H9 (cell line): ENCODE data around the gene LRP5. TPM values are rescaled to one million over a fixed set of nuclear protein-coding genes. Genes with fewer than 3 reads are reported as not detected.

Experiments
- DNase-seq: peaks from one replicate; pipeline ENCODE4 v3.0.0-alpha.2; 2017
- H2AFZ ChIP-seq: one replicate; pipeline ENCODE4 v1.6.1; 2013; ENCODE audit warnings: mild to moderate bottlenecking, low read length, control low read depth, moderate library complexity
- H2AK5ac ChIP-seq: 2 replicates; pipeline ENCODE4 v1.6.1; 2013; ENCODE audit warnings: low read length, control low read depth, mixed read lengths; ENCODE audit not compliant: insufficient read length
- H2BK120ac ChIP-seq: one replicate; pipeline ENCODE4 v1.6.1; 2013; ENCODE audit warnings: low read depth, mild to moderate bottlenecking, low read length, control low read depth, inconsistent platforms; ENCODE audit not compliant: poor library complexity, severe bottlenecking
- H2BK12ac ChIP-seq: 2 replicates; pipeline ENCODE4 v1.6.1; 2013; ENCODE audit warnings: low read length, control low read depth, mixed read lengths, low read depth; ENCODE audit not compliant: insufficient read length
- H2BK15ac ChIP-seq: 2 replicates; pipeline ENCODE4 v1.6.1; 2013; ENCODE audit warnings: low read depth, low read length, control low read depth
- H2BK20ac ChIP-seq: one replicate; pipeline ENCODE4 v1.6.1; 2013; ENCODE audit warnings: low read depth, mild to moderate bottlenecking, low read length, control low read depth, inconsistent platforms; ENCODE audit not compliant: poor library complexity, severe bottlenecking
- H2BK5ac ChIP-seq: 2 replicates; pipeline ENCODE4 v1.6.1; 2013; ENCODE audit warnings: low read length, control low read depth, mixed read lengths; ENCODE audit not compliant: insufficient read length
- H3K14ac ChIP-seq: 2 replicates; pipeline ENCODE4 v1.6.1; 2013; ENCODE audit warnings: low read length, control low read depth; ENCODE audit not compliant: insufficient read depth
- H3K18ac ChIP-seq: 2 replicates; pipeline ENCODE4 v1.6.1; 2013; ENCODE audit warnings: low read depth, mild to moderate bottlenecking, mixed read lengths, low read length, control low read depth; ENCODE audit not compliant: insufficient read length
- H3K23ac ChIP-seq: 2 replicates; pipeline ENCODE4 v1.6.1; 2013; ENCODE audit warnings: low read length, control low read depth, mixed read lengths, low read depth; ENCODE audit not compliant: insufficient read length
- H3K23me2 ChIP-seq: 2 replicates; pipeline ENCODE4 v1.6.1; 2013; ENCODE audit warnings: low read depth, mild to moderate bottlenecking, mixed read lengths, low read length, control low read depth; ENCODE audit not compliant: insufficient read length, poor library complexity, severe bottlenecking
- H3K27ac ChIP-seq: 2 replicates; pipeline ENCODE4 v1.5.1; 2013; ENCODE audit warnings: low read length, control low read depth, mixed read lengths, low read depth; ENCODE audit not compliant: insufficient read length
- H3K27me3 ChIP-seq: 2 replicates; pipeline ENCODE4 v1.6.1; 2013; ENCODE audit warnings: low read length, control low read depth, inconsistent platforms; ENCODE audit not compliant: insufficient read depth
- H3K4ac ChIP-seq: 2 replicates; pipeline ENCODE4 v1.6.1; 2013; ENCODE audit warnings: low read depth, mild to moderate bottlenecking, control low read depth, inconsistent platforms, low read length, moderate library complexity
- H3K4me1 ChIP-seq: 2 replicates; pipeline ENCODE4 v1.6.1; 2013; ENCODE audit warnings: low read length, control low read depth, inconsistent platforms; ENCODE audit not compliant: insufficient read depth
- H3K4me2 ChIP-seq: 2 replicates; pipeline ENCODE4 v1.6.1; 2013; ENCODE audit warnings: low read length, control low read depth, mixed read lengths; ENCODE audit not compliant: insufficient read length, insufficient read depth
- H3K56ac ChIP-seq: 2 replicates; pipeline ENCODE4 v1.6.1; 2013; ENCODE audit warnings: low read depth, mild to moderate bottlenecking, mixed read lengths, low read length, control low read depth; ENCODE audit not compliant: insufficient read length
- H3K79me1 ChIP-seq: 2 replicates; pipeline ENCODE4 v1.6.1; 2013; ENCODE audit warnings: low read depth, mild to moderate bottlenecking, moderate library complexity, low read length, control low read depth, inconsistent platforms; ENCODE audit not compliant: insufficient read depth, poor library complexity, severe bottlenecking
- H3K79me2 ChIP-seq: 2 replicates; pipeline ENCODE4 v1.6.1; 2013; ENCODE audit warnings: low read length, control low read depth, inconsistent platforms; ENCODE audit not compliant: insufficient read depth
- H3K9ac ChIP-seq: 2 replicates; pipeline ENCODE4 v1.6.1; 2013; ENCODE audit warnings: low read length, control low read depth, mixed read lengths; ENCODE audit not compliant: insufficient read length; ENCODE audit errors: extremely low read depth
- H3K9me3 ChIP-seq: one replicate; pipeline ENCODE4 v1.6.1; 2013; ENCODE audit warnings: low read depth, low read length, inconsistent platforms; ENCODE audit not compliant: control insufficient read depth
- H3T11ph ChIP-seq: one replicate; pipeline ENCODE4 v1.6.1; 2013; ENCODE audit warnings: mild to moderate bottlenecking, low read length, control low read depth, inconsistent platforms
- H4K20me1 ChIP-seq: one replicate; pipeline ENCODE4 v1.6.1; 2013; ENCODE audit not compliant: control insufficient read depth, insufficient read length, insufficient read depth
- H4K5ac ChIP-seq: 2 replicates; pipeline ENCODE4 v1.6.1; 2013; ENCODE audit warnings: low read depth, mild to moderate bottlenecking, mixed read lengths, low read length, control low read depth; ENCODE audit not compliant: insufficient read length
- H4K8ac ChIP-seq: replicated peaks from 2 replicates; pipeline ENCODE4 v1.6.1; 2013; ENCODE audit warnings: low read length, control low read depth, mixed read lengths, low read depth; ENCODE audit not compliant: insufficient read length
- H4K91ac ChIP-seq: 2 replicates; pipeline ENCODE4 v1.6.1; 2013; ENCODE audit warnings: low read depth, mild to moderate bottlenecking, moderate library complexity, mixed read lengths, low read length, control low read depth; ENCODE audit not compliant: insufficient read length
- H3K27ac Mint-ChIP-seq, 3 experiments: 2 replicates in 2 of 3; 3 replicates in 1 of 3; pipeline ENCODE4 v1.8.0; 2020 to 2021; ENCODE audit warnings: mixed read lengths in 3 of 3, mild to moderate bottlenecking in 1 of 3, moderate library complexity in 1 of 3
- H3K27me3 Mint-ChIP-seq: 2 replicates; pipeline ENCODE4 v1.8.0; 2021; ENCODE audit warnings: low read depth, mild to moderate bottlenecking, moderate library complexity, mixed read lengths
- H3K36me3 Mint-ChIP-seq, 3 experiments: 2 replicates in 2 of 3; 3 replicates in 1 of 3; pipeline ENCODE4 v1.8.0; 2020 to 2021; ENCODE audit warnings: low read depth in 3 of 3, mixed read lengths in 3 of 3; ENCODE audit not compliant: insufficient read depth in 1 of 3
- H3K4me1 Mint-ChIP-seq, 2 experiments: 2 replicates each; pipeline ENCODE4 v1.8.0; 2020; ENCODE audit warnings: mixed read lengths in 2 of 2
- H3K4me3 Mint-ChIP-seq, 2 experiments: 2 replicates in 1 of 2; 3 replicates in 1 of 2; pipeline ENCODE4 v1.8.0; 2020 to 2021; ENCODE audit warnings: mild to moderate bottlenecking in 2 of 2, mixed read lengths in 2 of 2, moderate library complexity in 1 of 2
- H3K9me3 Mint-ChIP-seq, 2 experiments: 2 replicates in 1 of 2; 3 replicates in 1 of 2; pipeline ENCODE4 v1.8.0; 2020; ENCODE audit warnings: mild to moderate bottlenecking in 2 of 2, mixed read lengths in 2 of 2, moderate library complexity in 1 of 2
- CTCF ChIP-seq: fragments of 200-600 bp; sonication (generic); conservative IDR thresholded peaks from 3 replicates; pipeline ENCODE4 v1.8.0; 2021; ENCODE audit warnings: antibody characterized with exemption, mild to moderate bottlenecking
- WGBS: extraction: QIAGEN DNeasy Blood & Tissue Kit; methylation state at CpG from one replicate; pipeline ENCODE4 v1.1.7; 2013; ENCODE audit warnings: missing lambda C conversion rate, low lambda C conversion rate, mixed read lengths; ENCODE audit not compliant: insufficient read length; ENCODE audit errors: extremely low coverage; 5-methylcytosine and 5-hydroxymethylcytosine counted together
- total RNA-seq: library from RNA; stranded (reverse); gene quantifications from 2 replicates; pipeline ENCODE4 v1.2.1, GENCODE V29; 2021

The LRP5 gene
- total RNA-seq, 1 experiment from 2014 or later: 38.4 TPM

- Histone ChIP-seq H4K8ac (no peak overlapping the region), H3K23me2 (no peaks in the 10 kb centered on the region), H3K4me2 (no peak overlapping the region), H3K9ac (no peak overlapping the region), H3K79me2 (no peaks in the 10 kb centered on the region), H3K9me3 (no peaks in the 10 kb centered on the region), H2AK5ac (no peak overlapping the region), H3K56ac (no peak overlapping the region), H4K5ac (no peak overlapping the region), H3K27me3 (no peaks in the 10 kb centered on the region), H3K4ac (no peak overlapping the region), H3K14ac (no peak overlapping the region), H2BK5ac (no peak overlapping the region), H3K27ac (no peak overlapping the region), H2BK15ac (no peak overlapping the region), H3K18ac (no peak overlapping the region), H3K79me1 (no peaks in the 10 kb centered on the region), H2BK20ac (no peak overlapping the region), H3K4me1 (no peaks in the 10 kb centered on the region), H3T11ph (no peak overlapping the region), H2BK120ac (no peak overlapping the region), H4K20me1 (no peaks in the 10 kb centered on the region), H2BK12ac (no peak overlapping the region), H4K91ac (no peak overlapping the region), H2AFZ (no peak overlapping the region), H3K23ac (no peak overlapping the region)
- no peaks in the 10 kb centered on the region; the same call in 1 of the 2 replicates for H3K27me3 Mint-ChIP-seq
- WGBS: no CpG with 5 or more reads among the region's 22 CpGs
- H3K27ac Mint-ChIP-seq: peak overlapping the region; percentile 82 to 87 (median 87); a peak in 5 of 7 replicates
- TF ChIP-seq CTCF: no peak
- 0 out of 5 replicates have a peak, but pooled peaks cover 0 to 6% of the 10 kb centered on the region in 2 experiments for H3K9me3 Mint-ChIP-seq
- peaks cover 0 to 6% of the 10 kb centered on the region in 2 experiments; a peak in 1 of 4 replicates for H3K4me1 Mint-ChIP-seq
- peaks cover 15 to 23% (median 16%) of the 10 kb centered on the region in 3 experiments; a peak in 6 of 7 replicates for H3K36me3 Mint-ChIP-seq
- DNase-seq: no peak
- no peak overlapping the region for H3K4me3 Mint-ChIP-seq
Measured at GRCh38 chr11:68373189-68373814, 60.9 kb downstream of the LRP5 start.
